ACC112 (cell line): ENCODE results near the gene CANT1.
"Not testable (repeated sequence)": the region's sequence is repeated elsewhere in the genome, so short reads cannot be mapped to it uniquely, and the experiment has no call there.

Experiments
- H2AFZ ChIP-seq: fragments of 200-600 bp; sonication (generic); one replicate; pipeline ENCODE4 v1.6.0; 2017; ENCODE audit warnings: antibody characterized with exemption, low read length; ENCODE audit not compliant: unreplicated experiment
- H3K27ac ChIP-seq: fragments of 200-600 bp; sonication (generic); 2 replicates; pipeline ENCODE4 v1.5.1; 2014; ENCODE audit warnings: low read depth, mild to moderate bottlenecking, antibody characterized with exemption, low read length, moderate library complexity
- H3K27me3 ChIP-seq: fragments of 200-600 bp; sonication (generic); 2 replicates; pipeline ENCODE4 v1.6.1; 2014; ENCODE audit warnings: mild to moderate bottlenecking, antibody characterized with exemption, low read length, moderate library complexity, mixed read lengths; ENCODE audit not compliant: insufficient read depth
- H3K36me3 ChIP-seq: fragments of 200-600 bp; sonication (generic); 2 replicates; pipeline ENCODE4 v1.6.1; 2016; ENCODE audit warnings: mild to moderate bottlenecking, antibody characterized with exemption, low read length, moderate library complexity, mixed read lengths; ENCODE audit not compliant: insufficient read depth
- H3K4me1 ChIP-seq: fragments of 200-600 bp; sonication (generic); one replicate; pipeline ENCODE4 v1.6.1; 2016; ENCODE audit warnings: low read length, mixed read lengths; ENCODE audit not compliant: insufficient read depth, unreplicated experiment, control insufficient read depth
- H3K4me3 ChIP-seq: fragments of 200-600 bp; sonication (generic); 2 replicates; pipeline ENCODE4 v1.5.1; 2014; ENCODE audit warnings: mild to moderate bottlenecking, low read depth, low read length
- H3K79me2 ChIP-seq: fragments of 200-600 bp; sonication (generic); one replicate; pipeline ENCODE4 v1.6.0; 2016; ENCODE audit warnings: low read length; ENCODE audit not compliant: control insufficient read depth, unreplicated experiment, insufficient read depth

Gene CANT1

DNA sequence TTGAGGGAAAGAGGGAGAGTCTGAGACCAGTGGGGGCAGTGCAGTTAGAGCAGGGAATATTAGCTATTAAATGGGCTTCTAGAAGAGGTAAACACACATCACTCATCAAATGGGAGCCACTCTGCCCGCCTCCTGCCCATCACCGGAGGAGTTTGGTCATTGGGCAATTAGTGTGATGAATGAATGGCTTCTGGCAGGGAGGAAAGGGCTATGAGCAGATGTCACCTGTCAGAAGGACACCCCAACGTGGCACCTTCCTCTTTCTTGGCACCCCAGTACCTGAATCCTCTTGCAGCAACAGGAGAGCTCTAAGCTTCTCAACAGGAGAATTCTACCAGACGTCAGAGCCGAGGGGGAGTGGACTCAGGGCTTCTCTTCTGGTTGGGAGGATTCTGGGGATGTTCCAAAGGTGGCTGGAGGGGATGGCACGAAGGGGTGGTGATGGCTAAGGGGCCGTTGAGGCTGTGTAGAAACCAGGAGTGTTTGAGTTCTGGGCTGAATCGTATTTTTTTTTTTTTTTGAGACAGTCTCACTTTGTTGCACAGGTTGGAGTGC lies 25.4 kb upstream of the CANT1 start:
- peak overlapping the region; percentile 16; the same call in 1 of the 2 replicates for H3K27ac ChIP-seq
- peaks cover 35% of the 10 kb centered on the region for H3K4me1 ChIP-seq
- no peak overlapping the region for H3K4me3 ChIP-seq
- H3K79me2 ChIP-seq: no peaks in the 10 kb centered on the region
- H3K36me3 ChIP-seq: no peaks in the 10 kb centered on the region
- H3K27me3 ChIP-seq: no peaks in the 10 kb centered on the region
- no peak overlapping the region for H2AFZ ChIP-seq

DNA sequence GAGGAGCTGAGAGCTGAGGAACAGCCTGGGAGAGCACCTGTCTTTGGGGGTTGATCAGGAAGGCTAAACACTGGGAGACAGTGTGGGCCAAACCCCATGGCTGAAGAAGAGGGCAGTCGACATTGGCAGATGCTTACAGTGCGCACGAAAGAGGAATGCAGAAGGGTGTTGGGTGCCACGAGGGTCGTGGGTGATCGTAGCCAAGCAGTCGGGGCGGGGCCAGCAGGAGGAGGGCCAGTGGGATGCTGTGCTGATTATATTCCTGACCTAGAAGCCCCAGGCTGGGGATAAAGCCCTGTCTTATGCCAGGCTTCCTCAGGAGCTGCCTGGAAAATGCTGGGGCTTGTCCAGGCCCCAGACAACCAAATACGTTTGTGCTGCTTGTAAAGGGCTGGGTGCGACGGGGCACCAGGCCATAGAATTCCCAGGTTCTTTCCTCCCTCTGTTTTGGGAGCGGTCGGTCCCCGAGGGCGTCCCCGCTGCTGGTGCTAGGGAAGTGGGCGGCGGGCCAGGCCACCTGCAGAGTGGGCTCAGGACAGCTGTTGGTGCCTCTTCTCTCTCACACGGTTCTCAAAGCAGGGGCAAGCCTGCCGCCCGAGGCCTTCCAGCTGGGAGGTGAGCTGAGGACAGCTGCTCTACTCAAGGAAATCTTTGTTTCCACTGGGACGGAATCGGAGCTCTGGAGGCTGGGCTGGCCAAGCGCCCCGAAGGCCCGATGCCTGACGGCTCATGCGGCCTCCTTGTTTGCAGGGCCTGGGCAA lies 24.4 kb upstream of the CANT1 start:
- H3K36me3 ChIP-seq: no peaks in the 10 kb centered on the region
- H3K79me2 ChIP-seq: no peaks in the 10 kb centered on the region
- H3K27me3 ChIP-seq: no peaks in the 10 kb centered on the region
- no peak overlapping the region for H2AFZ ChIP-seq
- H3K4me1 ChIP-seq: peaks cover 35% of the 10 kb centered on the region
- no peak overlapping the region for H3K4me3 ChIP-seq
- no peak overlapping the region for H3K27ac ChIP-seq

DNA sequence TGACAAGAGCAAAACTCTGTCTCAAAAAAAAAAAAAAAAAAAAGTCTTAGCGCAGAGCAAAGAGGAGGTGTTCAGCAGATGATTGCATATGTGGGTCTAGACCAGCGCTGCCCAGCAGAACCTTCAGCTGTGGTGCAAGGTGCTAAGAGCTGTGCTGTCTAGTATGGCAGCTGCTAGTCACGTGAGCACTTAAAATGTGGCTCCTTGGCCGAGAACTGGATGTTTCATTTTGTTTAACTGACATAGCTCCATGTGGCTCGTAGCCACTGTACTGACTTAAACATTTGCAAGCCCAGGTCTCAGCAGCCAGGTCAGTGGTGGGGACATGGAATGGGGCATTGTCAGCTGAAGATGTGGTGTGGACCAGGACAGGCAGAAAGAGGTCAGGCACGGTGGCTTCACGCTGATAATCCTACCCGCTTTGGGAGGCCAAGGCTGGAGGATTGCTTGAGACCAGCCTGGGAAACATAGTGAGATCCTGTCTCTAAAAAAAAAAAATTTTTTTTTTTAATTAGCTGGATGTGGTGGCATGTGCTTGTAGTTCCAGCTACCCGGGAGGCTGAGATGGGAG lies 23.6 kb upstream of the CANT1 start:
- Histone ChIP-seq H3K79me2 (no peaks in the 10 kb centered on the region), H3K36me3 (no peaks in the 10 kb centered on the region), H2AFZ (no peak overlapping the region), H3K27ac (no peak overlapping the region), H3K4me3 (no peak overlapping the region), H3K27me3 (no peaks in the 10 kb centered on the region), H3K4me1 (peaks cover 39% of the 10 kb centered on the region)

DNA sequence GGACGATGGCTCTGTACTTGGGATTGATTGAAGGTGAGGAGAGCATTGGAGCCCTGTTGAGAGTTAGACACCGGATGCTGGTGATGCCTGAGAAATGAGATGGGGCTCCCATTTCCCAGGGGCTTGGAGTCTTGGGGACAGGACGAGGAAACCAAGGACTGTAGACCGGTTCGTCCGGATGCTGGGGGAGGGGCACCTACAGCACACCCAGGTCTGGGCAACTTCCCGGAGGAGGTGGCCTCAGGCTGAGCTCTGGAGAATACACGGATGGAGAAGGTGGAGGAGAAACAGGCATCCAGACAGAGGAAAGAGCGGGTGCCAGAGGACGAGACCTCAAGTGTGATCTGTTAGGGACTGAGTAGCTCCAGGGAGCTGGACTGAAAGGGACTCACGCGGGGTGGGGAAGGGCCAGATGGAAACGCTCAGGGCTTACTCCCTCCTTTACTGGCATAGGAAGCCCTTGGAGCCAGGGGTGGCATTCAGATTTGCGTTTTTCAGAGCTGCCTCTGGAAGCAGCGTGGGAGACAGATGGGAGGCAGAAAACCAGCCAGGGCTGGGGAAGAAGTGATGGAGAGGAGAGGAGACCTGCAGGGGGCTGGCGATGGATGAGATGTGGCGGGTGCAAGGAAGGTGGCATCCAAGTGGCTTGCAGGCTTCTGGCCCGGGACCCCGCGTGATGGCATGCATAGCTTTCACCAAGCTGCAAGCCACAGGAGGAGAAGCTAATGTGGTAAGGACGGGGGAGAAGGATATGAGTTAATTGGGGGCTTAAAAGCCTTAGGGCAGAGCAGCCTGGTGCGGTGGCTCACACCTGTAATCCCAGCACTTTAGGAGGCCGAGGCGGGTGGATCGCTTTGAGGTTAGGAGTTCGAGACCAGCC lies 22.7 kb upstream of the CANT1 start:
- no peak overlapping the region for H3K4me3 ChIP-seq
- no peaks in the 10 kb centered on the region for H3K27me3 ChIP-seq
- H3K4me1 ChIP-seq: peaks cover 41% of the 10 kb centered on the region
- no peak overlapping the region for H3K27ac ChIP-seq
- no peak overlapping the region for H2AFZ ChIP-seq
- peaks cover 3% of the 10 kb centered on the region for H3K79me2 ChIP-seq
- H3K36me3 ChIP-seq: no peaks in the 10 kb centered on the region

DNA sequence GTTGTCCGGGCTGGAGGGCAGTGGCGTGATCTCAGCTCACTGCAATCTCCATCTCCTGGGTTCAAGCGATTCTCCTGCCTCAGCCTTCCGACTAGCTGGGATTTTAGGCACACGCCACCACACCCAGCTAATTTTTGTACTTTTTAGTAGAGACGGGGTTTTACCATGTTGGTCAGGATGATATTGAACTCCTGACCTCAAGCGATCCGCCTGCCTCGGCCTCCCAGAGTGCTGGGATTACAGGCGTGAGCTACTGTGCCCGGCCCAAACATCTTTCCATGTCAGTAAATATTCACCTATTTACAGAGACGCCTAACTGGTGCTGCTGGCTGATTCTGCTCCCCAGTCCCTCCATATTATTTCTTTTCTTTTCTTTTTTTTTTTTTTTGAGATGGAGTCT lies 21.1 kb upstream of the CANT1 start:
- H3K4me3 ChIP-seq, H3K79me2 ChIP-seq, H3K36me3 ChIP-seq, H3K27me3 ChIP-seq, H2AFZ ChIP-seq, H3K27ac ChIP-seq: not testable (repeated sequence)
- peaks cover 41% of the 10 kb centered on the region for H3K4me1 ChIP-seq

GRCh38 chr17:79029327-79030009 lies 19.9 kb upstream of the CANT1 start:
- H3K79me2 ChIP-seq: peaks cover 4% of the 10 kb centered on the region
- no peak overlapping the region for H2AFZ ChIP-seq
- peaks cover 49% of the 10 kb centered on the region for H3K4me1 ChIP-seq
- no peak overlapping the region for H3K27ac ChIP-seq
- no peak overlapping the region for H3K4me3 ChIP-seq
- H3K27me3 ChIP-seq: no peaks in the 10 kb centered on the region
- no peaks in the 10 kb centered on the region for H3K36me3 ChIP-seq

- H3K27ac ChIP-seq: peak overlapping the region; percentile 92
- peak overlapping the region; percentile 60; the same call in 1 of the 2 replicates for H3K4me3 ChIP-seq
- H3K27me3 ChIP-seq: no peaks in the 10 kb centered on the region
- no peaks in the 10 kb centered on the region for H3K36me3 ChIP-seq
- H2AFZ ChIP-seq: no peak overlapping the region
- peaks cover 4% of the 10 kb centered on the region for H3K79me2 ChIP-seq
- peaks cover 50% of the 10 kb centered on the region for H3K4me1 ChIP-seq
Observed at GRCh38 chr17:79028496-79029326, 19.1 kb upstream of the CANT1 start.

DNA sequence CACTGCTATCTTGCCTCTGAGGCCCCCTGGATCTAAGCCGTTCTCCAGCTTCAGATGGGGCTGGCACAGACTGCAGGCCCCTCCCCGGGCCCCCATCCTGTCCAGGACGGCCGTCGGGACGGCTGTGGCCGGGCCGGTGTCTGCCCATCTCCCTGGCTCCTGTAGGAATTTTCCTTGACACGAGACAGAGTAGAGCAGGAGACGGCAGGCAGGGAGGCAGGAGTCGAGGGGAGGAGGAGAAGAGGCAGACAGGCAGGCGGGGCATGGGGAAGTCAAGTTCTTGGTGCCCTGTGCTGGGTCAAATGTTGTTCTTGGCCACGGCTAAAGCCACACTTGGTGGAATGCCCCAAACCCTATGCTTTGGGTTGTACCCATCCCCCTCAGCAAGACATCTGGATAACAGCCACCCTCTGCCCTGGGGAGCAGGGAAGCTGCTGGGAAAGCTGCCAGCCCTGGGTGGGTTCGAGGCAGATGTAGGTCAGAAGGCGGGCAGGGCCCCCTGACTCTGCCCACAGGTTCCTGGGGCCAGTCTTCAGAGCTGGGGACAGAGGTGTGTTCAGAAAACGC lies 18.4 kb upstream of the CANT1 start:
- Histone ChIP-seq H3K79me2 (peaks cover 4% of the 10 kb centered on the region), H3K27me3 (no peaks in the 10 kb centered on the region), H3K36me3 (no peaks in the 10 kb centered on the region), H3K4me1 (peaks cover 54% of the 10 kb centered on the region), H2AFZ (no peak overlapping the region), H3K4me3 (peak overlapping the region; percentile 60), H3K27ac (peak overlapping the region; percentile 92)

- H3K79me2 ChIP-seq: peaks cover 4% of the 10 kb centered on the region
- H3K27me3 ChIP-seq: no peaks in the 10 kb centered on the region
- H3K27ac ChIP-seq: peak overlapping the region; percentile 92
- H3K36me3 ChIP-seq: no peaks in the 10 kb centered on the region
- peaks cover 58% of the 10 kb centered on the region for H3K4me1 ChIP-seq
- no peak overlapping the region for H2AFZ ChIP-seq
- H3K4me3 ChIP-seq: peak overlapping the region; percentile 60
Observed at GRCh38 chr17:79027274-79027924, 17.8 kb upstream of the CANT1 start.
